SK-N-SH treated with all-trans-retinoic acid at 6 μM for 48 hours (cell line): ENCODE data around the gene MTUS2.

Experiments used
- ARNTL ChIP-seq: fragments of 450-650 bp; formaldehyde crosslinking; IDR thresholded peaks from 2 replicates; pipeline ENCODE4 v1.5.0; 2020; ENCODE audit warnings: low read depth, mild to moderate bottlenecking, moderate library complexity, borderline replicate concordance
- BACH2 ChIP-seq: fragments of 250-450 bp; sonication (Bioruptor Pico); IDR thresholded peaks from 2 replicates; pipeline ENCODE4 v1.9.0; 2021; ENCODE audit warnings: mild to moderate bottlenecking, borderline replicate concordance
- ESRRG ChIP-seq: fragments of 250-450 bp; sonication (Bioruptor Pico); IDR thresholded peaks from 2 replicates; pipeline ENCODE4 v1.6.1; 2021; ENCODE audit warnings: mild to moderate bottlenecking
- SNAI2 ChIP-seq: fragments of 250-450 bp; sonication (Bioruptor Pico); IDR thresholded peaks from 2 replicates; pipeline ENCODE4 v1.5.0; 2020; ENCODE audit warnings: mild to moderate bottlenecking, moderate library complexity
- TCF4 ChIP-seq: fragments of 250-450 bp; sonication (Bioruptor Pico); IDR thresholded peaks from 2 replicates; pipeline ENCODE4 v1.8.0; 2021; ENCODE audit warnings: mild to moderate bottlenecking, moderate library complexity, borderline replicate concordance
- ZFP3 ChIP-seq: fragments of 250-450 bp; sonication (Bioruptor Pico); IDR thresholded peaks from 2 replicates; pipeline ENCODE4 v1.5.0; 2020; ENCODE audit warnings: mild to moderate bottlenecking, moderate library complexity
- ZFP30 ChIP-seq: fragments of 450-650 bp; formaldehyde crosslinking; IDR thresholded peaks from 2 replicates; pipeline ENCODE4 v1.5.0; 2022; ENCODE audit warnings: mild to moderate bottlenecking, moderate library complexity
- ZNF565 ChIP-seq: fragments of 450-650 bp; formaldehyde crosslinking; conservative IDR thresholded peaks from 2 replicates; pipeline ENCODE4 v1.5.0; 2020; ENCODE audit warnings: low read depth, mild to moderate bottlenecking, moderate library complexity
- ZNF8 ChIP-seq: fragments of 450-650 bp; formaldehyde crosslinking; IDR thresholded peaks from 2 replicates; pipeline ENCODE4 v1.5.0; 2020; ENCODE audit warnings: mild to moderate bottlenecking, moderate library complexity
- TF ChIP-seq, protein P1 (sequence below): fragments of 250-450 bp; sonication (Bioruptor Pico); IDR thresholded peaks from 2 replicates; pipeline ENCODE4 v1.5.1; 2021; ENCODE audit warnings: mild to moderate bottlenecking, moderate library complexity
- TF ChIP-seq, protein P2 (sequence below): fragments of 250-450 bp; sonication (Bioruptor Pico); IDR thresholded peaks from 2 replicates; pipeline ENCODE4 v1.8.0; 2020; ENCODE audit warnings: mild to moderate bottlenecking, moderate library complexity, borderline replicate concordance
- TF ChIP-seq, protein P3 (sequence below): fragments of 250-450 bp; sonication (Bioruptor Pico); IDR thresholded peaks from 2 replicates; pipeline ENCODE4 v1.8.0; 2021; ENCODE audit warnings: low read depth, mild to moderate bottlenecking, moderate library complexity, borderline replicate concordance

DNA sequence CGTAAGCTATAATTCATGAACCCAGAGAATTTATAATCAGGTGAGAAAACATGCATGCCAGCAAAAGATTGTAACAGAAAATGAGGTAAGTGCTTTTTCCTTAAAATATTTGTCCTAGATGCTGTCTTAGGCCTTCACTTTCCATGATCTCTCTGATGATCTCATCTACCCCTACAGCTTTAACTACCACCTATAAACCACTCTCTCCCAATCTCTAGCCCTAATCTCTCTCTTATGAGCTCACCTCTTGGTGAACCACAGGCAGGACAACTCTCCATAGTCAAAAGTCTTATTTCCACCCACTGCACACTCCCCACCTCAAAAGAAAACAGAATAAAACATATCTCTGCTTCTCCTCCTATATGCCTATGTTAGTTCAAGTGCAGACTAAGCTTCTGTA lies 638.3 kb downstream of the MTUS2 start:
- TF ChIP-seq TCF4, result no peak
- TF ChIP-seq ZNF565 (CRISPR knock-in tag), result no peak
- no peak for TF ChIP-seq ZFP3
- TF ChIP-seq ZFP30 (CRISPR knock-in tag), result no peak
- TF ChIP-seq, protein P1, sequence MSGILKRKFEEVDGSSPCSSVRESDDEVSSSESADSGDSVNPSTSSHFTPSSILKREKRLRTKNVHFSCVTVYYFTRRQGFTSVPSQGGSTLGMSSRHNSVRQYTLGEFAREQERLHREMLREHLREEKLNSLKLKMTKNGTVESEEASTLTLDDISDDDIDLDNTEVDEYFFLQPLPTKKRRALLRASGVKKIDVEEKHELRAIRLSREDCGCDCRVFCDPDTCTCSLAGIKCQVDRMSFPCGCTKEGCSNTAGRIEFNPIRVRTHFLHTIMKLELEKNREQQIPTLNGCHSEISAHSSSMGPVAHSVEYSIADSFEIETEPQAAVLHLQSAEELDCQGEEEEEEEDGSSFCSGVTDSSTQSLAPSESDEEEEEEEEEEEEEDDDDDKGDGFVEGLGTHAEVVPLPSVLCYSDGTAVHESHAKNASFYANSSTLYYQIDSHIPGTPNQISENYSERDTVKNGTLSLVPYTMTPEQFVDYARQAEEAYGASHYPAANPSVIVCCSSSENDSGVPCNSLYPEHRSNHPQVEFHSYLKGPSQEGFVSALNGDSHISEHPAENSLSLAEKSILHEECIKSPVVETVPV (CRISPR knock-in tag), result no peak
- no peak for TF ChIP-seq ARNTL (CRISPR knock-in tag)
- TF ChIP-seq ZNF8 (CRISPR knock-in tag), result no peak
- TF ChIP-seq BACH2 (CRISPR knock-in tag), result no peak
- TF ChIP-seq SNAI2 (CRISPR knock-in tag), result no peak
- TF ChIP-seq, protein P2, sequence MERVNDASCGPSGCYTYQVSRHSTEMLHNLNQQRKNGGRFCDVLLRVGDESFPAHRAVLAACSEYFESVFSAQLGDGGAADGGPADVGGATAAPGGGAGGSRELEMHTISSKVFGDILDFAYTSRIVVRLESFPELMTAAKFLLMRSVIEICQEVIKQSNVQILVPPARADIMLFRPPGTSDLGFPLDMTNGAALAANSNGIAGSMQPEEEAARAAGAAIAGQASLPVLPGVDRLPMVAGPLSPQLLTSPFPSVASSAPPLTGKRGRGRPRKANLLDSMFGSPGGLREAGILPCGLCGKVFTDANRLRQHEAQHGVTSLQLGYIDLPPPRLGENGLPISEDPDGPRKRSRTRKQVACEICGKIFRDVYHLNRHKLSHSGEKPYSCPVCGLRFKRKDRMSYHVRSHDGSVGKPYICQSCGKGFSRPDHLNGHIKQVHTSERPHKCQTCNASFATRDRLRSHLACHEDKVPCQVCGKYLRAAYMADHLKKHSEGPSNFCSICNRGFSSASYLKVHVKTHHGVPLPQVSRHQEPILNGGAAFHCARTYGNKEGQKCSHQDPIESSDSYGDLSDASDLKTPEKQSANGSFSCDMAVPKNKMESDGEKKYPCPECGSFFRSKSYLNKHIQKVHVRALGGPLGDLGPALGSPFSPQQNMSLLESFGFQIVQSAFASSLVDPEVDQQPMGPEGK (CRISPR knock-in tag), result no peak
- TF ChIP-seq ESRRG (CRISPR knock-in tag), result no peak
- TF ChIP-seq, protein P3, sequence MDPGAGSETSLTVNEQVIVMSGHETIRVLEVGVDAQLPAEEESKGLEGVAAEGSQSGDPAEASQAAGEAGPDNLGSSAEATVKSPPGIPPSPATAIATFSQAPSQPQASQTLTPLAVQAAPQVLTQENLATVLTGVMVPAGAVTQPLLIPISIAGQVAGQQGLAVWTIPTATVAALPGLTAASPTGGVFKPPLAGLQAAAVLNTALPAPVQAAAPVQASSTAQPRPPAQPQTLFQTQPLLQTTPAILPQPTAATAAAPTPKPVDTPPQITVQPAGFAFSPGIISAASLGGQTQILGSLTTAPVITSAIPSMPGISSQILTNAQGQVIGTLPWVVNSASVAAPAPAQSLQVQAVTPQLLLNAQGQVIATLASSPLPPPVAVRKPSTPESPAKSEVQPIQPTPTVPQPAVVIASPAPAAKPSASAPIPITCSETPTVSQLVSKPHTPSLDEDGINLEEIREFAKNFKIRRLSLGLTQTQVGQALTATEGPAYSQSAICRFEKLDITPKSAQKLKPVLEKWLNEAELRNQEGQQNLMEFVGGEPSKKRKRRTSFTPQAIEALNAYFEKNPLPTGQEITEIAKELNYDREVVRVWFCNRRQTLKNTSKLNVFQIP (CRISPR knock-in tag), result no peak
